IPS-18c (cell line): ENCODE measurements around the gene PCDHA9.
"Not testable (repeated sequence)": the region's sequence is repeated elsewhere in the genome, so short reads cannot be mapped to it uniquely, and the experiment has no call there.

ENCODE experiments used
- H3K4me3 ChIP-seq: 2 replicates; pipeline ENCODE4 v1.7.0; 2013; ENCODE audit warnings: low read depth, mild to moderate bottlenecking, low read length, moderate library complexity; ENCODE audit not compliant: insufficient read depth
- H3K9me3 ChIP-seq: one replicate; pipeline ENCODE4 v1.6.1; 2013; ENCODE audit warnings: mild to moderate bottlenecking, low read length, moderate library complexity; ENCODE audit not compliant: control insufficient read depth, insufficient read depth

PCDHA9 gene

GRCh38 chr5:140829511-140830501, 18.4 kb upstream of the PCDHA9 start:
- H3K9me3 ChIP-seq, H3K4me3 ChIP-seq: not testable (repeated sequence)

- no peak within 1 kb of the TSS for H3K4me3 ChIP-seq
- peaks cover 2% of the 10 kb centered on the region for H3K9me3 ChIP-seq
These were observed 14.2 kb upstream of the PCDHA9 start, which contains the start of gene PCDHA7 for GRCh38 chr5:140833993-140834392. TSS of gene PCDHA7 (plus strand) at chr5:140834269. CDS start at chr5:140834384, 115 bp downstream.

- not testable (repeated sequence) for H3K4me3 ChIP-seq, H3K9me3 ChIP-seq
These were observed 13.7 kb upstream of the PCDHA9 start for GRCh38 chr5:140834439-140835008.

GRCh38 chr5:140835622-140836510, 12.3 kb upstream of the PCDHA9 start:
- Histone ChIP-seq H3K9me3 (peaks cover 2% of the 10 kb centered on the region), H3K4me3 (no peak overlapping the region)

GRCh38 chr5:140840978-140841962, 6.9 kb upstream of the PCDHA9 start, which contains the start of gene PCDHA8:
TSS of gene PCDHA8 (plus strand) at chr5:140841187. CDS start at chr5:140841322, 135 bp downstream.
- Histone ChIP-seq H3K9me3 (no peaks in the 10 kb centered on the region), H3K4me3 (peak within 1 kb of the TSS; percentile 25; the same call in 1 of the 2 replicates)

GRCh38 chr5:140842798-140843733, 5.1 kb upstream of the PCDHA9 start:
- Histone ChIP-seq H3K4me3 (no peak overlapping the region), H3K9me3 (no peaks in the 10 kb centered on the region)

- not testable (repeated sequence) for H3K9me3 ChIP-seq, H3K4me3 ChIP-seq
These were observed 1.9 kb downstream of the PCDHA9 start for GRCh38 chr5:140849831-140850634.

GRCh38 chr5:140855772-140856674, 7.8 kb downstream of the PCDHA9 start, which contains the start of gene PCDHA10:
TSS of gene PCDHA10 (plus strand) at chr5:140855897. CDS start at chr5:140856049, 152 bp downstream.
- Histone ChIP-seq H3K4me3 (peak within 1 kb of the TSS; percentile 28; the same call in 1 of the 2 replicates), H3K9me3 (no peaks in the 10 kb centered on the region)

- Histone ChIP-seq H3K4me3 (no peak overlapping the region), H3K9me3 (peaks cover 3% of the 10 kb centered on the region)
These were observed 9.2 kb downstream of the PCDHA9 start for GRCh38 chr5:140857177-140857986.

GRCh38 chr5:140857987-140858240, 9.7 kb downstream of the PCDHA9 start:
- H3K9me3 ChIP-seq, result peaks cover 3% of the 10 kb centered on the region
- no peak overlapping the region for H3K4me3 ChIP-seq

GRCh38 chr5:140862441-140863295, 14.5 kb downstream of the PCDHA9 start:
- Histone ChIP-seq H3K9me3 (peaks cover 3% of the 10 kb centered on the region), H3K4me3 (no peak overlapping the region; the same call in 1 of the 2 replicates)
